IPS-15b (cell line): ENCODE data around the gene GLIS1.

Experiments used
- H3K27me3 ChIP-seq: one replicate; pipeline ENCODE4 v1.6.1; 2013; ENCODE audit warnings: low read length; ENCODE audit not compliant: control insufficient read depth, insufficient read depth
- H3K36me3 ChIP-seq: one replicate; pipeline ENCODE4 v1.6.1; 2013; ENCODE audit warnings: low read length; ENCODE audit not compliant: control insufficient read depth, insufficient read depth
- H3K4me1 ChIP-seq: one replicate; pipeline ENCODE4 v1.6.1; 2013; ENCODE audit warnings: mild to moderate bottlenecking, low read length; ENCODE audit not compliant: control insufficient read depth, insufficient read depth
- H3K4me3 ChIP-seq: one replicate; pipeline ENCODE4 v1.5.1; 2013; ENCODE audit warnings: low read depth, low read length
- H3K9ac ChIP-seq: one replicate; pipeline ENCODE4 v1.6.1; 2013; ENCODE audit warnings: low read depth, mild to moderate bottlenecking, low read length
- H3K9me3 ChIP-seq: one replicate; pipeline ENCODE4 v1.6.1; 2013; ENCODE audit warnings: mild to moderate bottlenecking, low read length; ENCODE audit not compliant: control insufficient read depth, insufficient read depth

GLIS1 gene

DNA sequence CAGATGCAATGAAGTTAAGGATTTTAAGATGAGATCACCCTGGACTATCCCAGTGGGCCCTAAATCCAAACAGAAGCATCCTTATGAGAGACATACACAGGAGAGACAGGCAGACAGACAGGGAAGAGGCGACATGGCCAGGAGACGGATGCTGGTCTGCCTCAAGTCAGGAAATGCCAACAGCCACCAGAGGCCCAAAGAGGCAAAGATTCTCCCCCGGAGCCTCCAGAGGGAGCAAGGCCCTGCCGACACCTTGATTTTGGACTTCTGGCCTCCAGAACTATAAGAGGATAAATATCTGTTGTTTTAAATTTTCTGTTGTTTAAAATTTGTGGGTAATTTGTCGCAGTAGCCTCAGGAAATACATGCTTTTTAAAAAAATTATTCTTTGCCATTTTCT, 116.4 kb downstream of the GLIS1 start:
- Histone ChIP-seq H3K9me3 (no peaks in the 10 kb centered on the region), H3K9ac (no peak overlapping the region), H3K27me3 (no peaks in the 10 kb centered on the region), H3K4me3 (no peak overlapping the region), H3K4me1 (no peaks in the 10 kb centered on the region), H3K36me3 (no peaks in the 10 kb centered on the region)

DNA sequence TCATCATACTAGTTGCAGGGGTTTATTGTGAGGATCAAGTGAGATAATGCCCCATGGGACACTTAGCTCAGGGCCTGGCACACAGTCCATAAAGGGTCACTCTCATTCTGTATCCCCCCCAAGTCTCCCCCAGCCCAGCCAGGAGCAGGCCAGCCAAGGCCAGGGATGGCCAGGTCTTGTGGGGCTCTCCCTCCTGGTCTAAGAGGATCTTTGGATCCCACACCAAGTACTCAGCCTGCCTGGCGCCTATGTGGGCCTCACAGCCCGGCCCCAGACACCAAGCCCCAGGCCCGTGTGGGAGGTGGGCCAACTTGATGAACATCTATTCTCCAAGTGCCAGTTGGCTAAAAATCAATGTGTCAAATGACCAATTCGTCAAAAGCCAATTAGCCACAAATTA, 117.8 kb downstream of the GLIS1 start:
- Histone ChIP-seq H3K4me1 (no peaks in the 10 kb centered on the region), H3K4me3 (no peak overlapping the region), H3K36me3 (no peaks in the 10 kb centered on the region), H3K9ac (no peak overlapping the region), H3K9me3 (no peaks in the 10 kb centered on the region), H3K27me3 (no peaks in the 10 kb centered on the region)

- Histone ChIP-seq H3K27me3 (no peaks in the 10 kb centered on the region), H3K4me1 (no peaks in the 10 kb centered on the region), H3K36me3 (no peaks in the 10 kb centered on the region), H3K9me3 (no peaks in the 10 kb centered on the region), H3K4me3 (no peak overlapping the region), H3K9ac (no peak overlapping the region)
Measured at GRCh38 chr1:53620061-53620855, 118.7 kb downstream of the GLIS1 start.

- Histone ChIP-seq H3K27me3 (no peaks in the 10 kb centered on the region), H3K36me3 (no peaks in the 10 kb centered on the region), H3K9ac (no peak overlapping the region), H3K4me3 (no peak overlapping the region), H3K9me3 (no peaks in the 10 kb centered on the region), H3K4me1 (no peaks in the 10 kb centered on the region)
Measured at GRCh38 chr1:53619367-53620060, 119.5 kb downstream of the GLIS1 start.

DNA sequence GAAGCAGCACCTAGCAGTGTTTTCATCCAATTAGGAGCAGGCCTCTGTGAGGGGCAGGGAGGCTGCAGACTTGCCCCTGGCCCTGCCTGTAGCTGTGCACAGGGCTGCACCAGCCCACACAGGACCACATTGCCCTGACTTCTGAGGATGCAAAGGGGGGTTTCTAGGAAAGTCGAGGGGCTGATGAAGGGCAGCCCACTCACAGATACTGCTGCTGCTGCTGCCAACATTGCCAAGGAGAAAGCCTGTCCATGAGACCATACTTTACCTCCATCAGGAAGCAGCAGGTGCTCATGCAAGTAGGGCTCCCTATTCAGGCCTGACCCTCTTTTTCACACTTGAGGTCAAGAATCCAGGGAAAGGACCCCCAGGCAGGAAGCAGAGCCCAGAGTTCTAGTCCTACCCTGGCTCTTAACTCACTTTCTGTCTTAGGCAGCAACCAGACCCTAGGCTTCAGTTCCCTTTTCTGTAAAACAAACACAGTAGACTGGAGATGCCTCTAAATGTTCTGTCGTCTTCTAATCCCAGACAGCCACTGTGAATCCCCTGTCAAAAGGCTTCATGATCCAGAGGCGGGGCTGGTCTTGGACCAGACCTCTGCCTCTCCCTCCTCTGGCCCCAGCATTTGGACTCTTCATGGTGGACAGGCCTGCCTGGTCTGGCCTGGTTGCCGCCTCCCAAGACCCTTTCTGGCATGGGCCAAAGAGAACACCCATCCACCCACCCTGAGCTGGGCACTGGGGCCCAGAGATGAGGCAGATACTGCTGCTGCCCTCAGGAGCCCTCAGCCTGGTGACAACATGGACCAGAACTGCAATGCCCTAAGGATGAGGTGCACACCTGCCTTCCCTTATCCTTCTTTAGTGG, 120.2 kb downstream of the GLIS1 start:
- H3K9me3 ChIP-seq = no peaks in the 10 kb centered on the region
- H3K27me3 ChIP-seq = no peaks in the 10 kb centered on the region
- H3K4me3 ChIP-seq = no peak overlapping the region
- no peak overlapping the region for H3K9ac ChIP-seq
- H3K36me3 ChIP-seq = no peaks in the 10 kb centered on the region
- no peaks in the 10 kb centered on the region for H3K4me1 ChIP-seq

- Histone ChIP-seq H3K9ac (no peak overlapping the region), H3K4me3 (no peak overlapping the region), H3K36me3 (no peaks in the 10 kb centered on the region), H3K9me3 (no peaks in the 10 kb centered on the region), H3K4me1 (no peaks in the 10 kb centered on the region), H3K27me3 (no peaks in the 10 kb centered on the region)
Measured at GRCh38 chr1:53617851-53618499, 121.0 kb downstream of the GLIS1 start.

DNA sequence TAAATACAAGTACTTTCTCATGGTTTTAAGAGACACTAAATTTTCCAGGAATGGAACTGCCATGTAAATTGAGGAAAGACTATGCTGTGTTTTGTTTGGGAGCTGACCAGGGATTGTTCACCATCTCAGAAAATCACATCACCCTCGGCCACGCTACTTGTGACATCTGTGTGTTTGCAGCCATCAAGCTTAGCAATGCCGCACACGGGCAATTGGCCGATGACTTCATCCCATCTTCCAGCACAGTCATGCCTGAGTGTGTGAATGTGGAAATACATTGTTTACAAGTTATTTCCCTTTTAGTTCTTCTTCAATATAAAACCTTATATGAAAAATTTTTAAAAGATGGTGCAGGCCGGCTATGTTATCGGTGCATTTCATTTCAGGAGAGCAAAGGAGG, 121.6 kb downstream of the GLIS1 start:
- Histone ChIP-seq H3K4me3 (no peak overlapping the region), H3K36me3 (no peaks in the 10 kb centered on the region), H3K4me1 (no peaks in the 10 kb centered on the region), H3K27me3 (no peaks in the 10 kb centered on the region), H3K9ac (no peak overlapping the region), H3K9me3 (no peaks in the 10 kb centered on the region)

DNA sequence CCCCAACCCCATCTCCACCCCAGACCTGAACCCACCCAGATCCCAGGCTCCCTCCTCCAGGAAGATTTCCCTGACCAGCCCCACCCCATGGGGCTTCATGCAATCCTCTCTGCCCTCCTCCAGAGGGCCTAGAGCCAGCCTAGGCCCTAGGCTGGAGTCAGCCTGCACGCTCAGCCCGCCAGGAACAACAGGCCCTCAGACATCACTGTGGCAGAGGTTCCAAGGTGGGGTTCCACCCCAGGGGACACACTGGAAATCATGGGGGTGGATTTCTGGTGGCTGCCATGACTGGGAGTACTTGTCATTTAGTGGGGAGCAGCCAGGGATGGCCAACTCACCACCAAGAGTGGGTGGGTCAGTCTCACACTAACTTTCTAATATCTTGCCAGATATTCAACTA, 122.0 kb downstream of the GLIS1 start:
- no peaks in the 10 kb centered on the region for H3K9me3 ChIP-seq

DNA sequence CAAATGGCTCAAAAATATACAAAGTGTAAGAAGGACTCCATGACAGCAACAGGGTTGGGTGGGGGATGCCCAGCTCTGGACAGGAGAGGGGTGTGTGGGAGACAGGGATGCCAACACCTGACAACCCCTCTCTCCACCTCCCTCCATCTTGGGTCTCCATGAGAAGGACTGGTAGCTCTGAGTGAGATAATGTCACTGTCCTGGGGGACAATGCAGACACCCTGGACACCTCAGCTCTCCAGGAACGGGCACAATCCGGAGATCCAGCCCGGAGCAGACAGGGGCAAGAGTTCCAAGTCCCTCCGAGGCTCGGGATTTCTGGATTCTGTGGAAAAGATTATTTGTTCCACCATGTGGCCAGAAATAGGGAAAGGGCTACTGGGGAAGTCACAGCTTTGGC, 122.5 kb downstream of the GLIS1 start:
- Histone ChIP-seq H3K36me3 (no peaks in the 10 kb centered on the region), H3K4me1 (no peaks in the 10 kb centered on the region), H3K9me3 (no peaks in the 10 kb centered on the region), H3K4me3 (no peak overlapping the region), H3K27me3 (no peaks in the 10 kb centered on the region), H3K9ac (no peak overlapping the region)

More for the DNA sequence above, 122.0 kb downstream of the GLIS1 start:
- H3K27me3 ChIP-seq = no peaks in the 10 kb centered on the region
- H3K4me3 ChIP-seq = no peak overlapping the region
- H3K9ac ChIP-seq = no peak overlapping the region
- H3K36me3 ChIP-seq = no peaks in the 10 kb centered on the region
- no peaks in the 10 kb centered on the region for H3K4me1 ChIP-seq

- no peaks in the 10 kb centered on the region for H3K27me3 ChIP-seq
- H3K9me3 ChIP-seq = no peaks in the 10 kb centered on the region
- H3K4me3 ChIP-seq = no peak overlapping the region
- H3K4me1 ChIP-seq = no peaks in the 10 kb centered on the region
- H3K36me3 ChIP-seq = no peaks in the 10 kb centered on the region
- H3K9ac ChIP-seq = no peak overlapping the region
Measured at GRCh38 chr1:53615101-53615500, 123.9 kb downstream of the GLIS1 start.

DNA sequence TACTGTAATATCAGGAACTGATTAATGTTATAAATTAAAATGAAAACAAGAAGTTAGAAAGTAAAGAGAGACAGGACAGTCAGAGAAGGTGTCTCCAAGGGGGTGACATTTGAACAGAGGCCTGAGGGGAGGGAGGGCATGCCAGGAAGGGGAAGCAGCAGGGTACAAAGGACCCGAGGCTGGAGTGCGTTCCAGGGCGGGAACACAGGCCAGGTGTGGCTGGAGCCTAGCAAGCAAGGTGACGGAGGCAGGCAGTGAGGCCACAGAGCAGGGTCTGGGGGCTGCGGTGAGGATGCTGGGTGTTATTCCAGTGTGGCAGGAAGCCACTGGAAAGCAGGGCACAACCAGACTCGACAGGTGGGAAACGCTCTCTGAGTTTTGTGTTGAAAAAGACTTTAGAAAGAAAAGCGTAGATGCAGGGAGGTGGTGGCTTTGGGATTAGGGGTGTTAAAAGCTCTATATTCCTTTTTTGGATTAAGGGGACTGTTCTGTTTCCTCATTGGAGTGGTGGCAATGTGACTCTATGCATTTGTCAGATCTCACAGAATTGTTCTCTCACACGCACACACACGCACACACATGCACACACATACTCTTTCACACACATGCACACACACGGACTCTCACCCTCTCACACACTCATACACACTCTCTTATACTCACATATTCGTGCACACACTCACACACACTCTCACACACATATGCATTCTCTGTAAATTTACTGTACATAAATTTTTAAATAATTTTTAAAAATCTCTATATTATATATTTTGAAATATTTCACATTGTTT, 124.5 kb downstream of the GLIS1 start:
- H3K36me3 ChIP-seq = no peaks in the 10 kb centered on the region
- H3K9ac ChIP-seq = no peak overlapping the region
- H3K27me3 ChIP-seq = no peaks in the 10 kb centered on the region
- H3K9me3 ChIP-seq = no peaks in the 10 kb centered on the region
- no peaks in the 10 kb centered on the region for H3K4me1 ChIP-seq
- H3K4me3 ChIP-seq = no peak overlapping the region
